Activated CD8-positive, alpha-beta memory T cell treated with anti-CD3 and anti-CD28 coated beads, Interleukin-2, amount 50 U/mL, for 48 hours (primary cell): ENCODE measurements around the gene APC.

Experiments
- DNase-seq: peaks from one replicate; pipeline ENCODE4 v3.0.0-alpha.2; 2020

Gene APC

GRCh38 chr5:112717506-112718082, 20.1 kb upstream of the APC start:
- no peak for DNase-seq

GRCh38 chr5:112718344-112718743, 19.3 kb upstream of the APC start:
- no peak for DNase-seq

GRCh38 chr5:112720576-112720975, 17.1 kb upstream of the APC start:
- no peak for DNase-seq

GRCh38 chr5:112724901-112725300, 12.8 kb upstream of the APC start:
- no peak for DNase-seq

GRCh38 chr5:112729630-112730029, 8.1 kb upstream of the APC start:
- no peak for DNase-seq

- no peak for DNase-seq
Measured at GRCh38 chr5:112732131-112732530, 5.6 kb upstream of the APC start.

- no peak for DNase-seq
Measured at GRCh38 chr5:112733586-112733985, 4.1 kb upstream of the APC start.

- no peak for DNase-seq
Measured at GRCh38 chr5:112734597-112734996, 3.1 kb upstream of the APC start.

- DNase-seq = no peak
Measured at GRCh38 chr5:112735702-112736101, 2.0 kb upstream of the APC start.

- no peak for DNase-seq
Measured at GRCh38 chr5:112737070-112737462, 619 bp upstream of the APC start.

- DNase-seq = no peak
Measured at GRCh38 chr5:112738191-112738560, 491 bp downstream of the APC start.

- no peak for DNase-seq
Measured at GRCh38 chr5:112742424-112742823, 4.7 kb downstream of the APC start.

GRCh38 chr5:112743631-112744030, 5.9 kb downstream of the APC start:
- DNase-seq = no peak

GRCh38 chr5:112752335-112752734, 14.7 kb downstream of the APC start:
- DNase-seq = no peak

GRCh38 chr5:112755703-112756102, 18.0 kb downstream of the APC start:
- DNase-seq = no peak

- no peak for DNase-seq
Measured at GRCh38 chr5:112757468-112758208, 20.0 kb downstream of the APC start.

- no peak for DNase-seq
Measured at GRCh38 chr5:112758676-112759075, 21.0 kb downstream of the APC start.

- no peak for DNase-seq
Measured at GRCh38 chr5:112762113-112762810, 24.6 kb downstream of the APC start.

GRCh38 chr5:112763165-112763564, 25.5 kb downstream of the APC start:
- DNase-seq = no peak

- DNase-seq = no peak
Measured at GRCh38 chr5:112772124-112772523, 34.4 kb downstream of the APC start.

- no peak for DNase-seq
Measured at GRCh38 chr5:112776301-112776856, 38.7 kb downstream of the APC start.

GRCh38 chr5:112779531-112779930, 41.8 kb downstream of the APC start:
- no peak for DNase-seq

GRCh38 chr5:112784726-112785125, 47.0 kb downstream of the APC start:
- no peak for DNase-seq

- no peak for DNase-seq
Measured at GRCh38 chr5:112787261-112787660, 49.6 kb downstream of the APC start.
